HepG2 (cell line): Measurements from ENCODE around the gene STEAP3. TPM values are rescaled to one million over a fixed set of nuclear protein-coding genes. Genes with fewer than 3 reads are reported as not detected.

Source experiments
- CBX5 ChIP-seq: sonication (generic); formaldehyde crosslinking; IDR thresholded peaks from 2 replicates; pipeline ENCODE4 v1.4.0; 2020; ENCODE audit warnings: missing genetic modification reagents, borderline replicate concordance
- CREB1 ChIP-seq, 2 experiments: fragments of 450-650 bp in 1 of 2; IDR thresholded peaks; 2 replicates each; pipeline ENCODE4 v1.6.1; 2016 to 2017; ENCODE audit warnings: control low read depth in 1 of 2, mild to moderate bottlenecking in 1 of 2, missing compliant biosample characterization in 1 of 2, missing genetic modification characterization in 1 of 2
- LCORL ChIP-seq, 2 experiments: fragments of 450-650 bp in 1 of 2; sonication (generic) in 1 of 2; formaldehyde crosslinking in 1 of 2; IDR thresholded peaks; 2 replicates each; pipeline versions ENCODE4 v1.5.0 to v1.6.1; 2017 to 2020; ENCODE audit warnings: antibody characterized with exemption in 1 of 2, missing genetic modification reagents in 1 of 2
- MAFF ChIP-seq: IDR thresholded peaks from 2 replicates; pipeline ENCODE4 v1.6.1; 2011; ENCODE audit warnings: low read depth, low read length, improper control_type of control experiment
- MATR3 ChIP-seq: sonication (generic); formaldehyde crosslinking; IDR thresholded peaks from 2 replicates; pipeline ENCODE4 v1.4.0; 2020; ENCODE audit warnings: missing genetic modification reagents
- MED1 ChIP-seq: sonication (generic); formaldehyde crosslinking; IDR thresholded peaks from 2 replicates; pipeline ENCODE4 v1.4.0; 2020; ENCODE audit warnings: missing genetic modification reagents
- NFIB ChIP-seq: sonication (generic); formaldehyde crosslinking; IDR thresholded peaks from 2 replicates; pipeline ENCODE4 v1.9.0; 2021; ENCODE audit warnings: missing genetic modification reagents, mild to moderate bottlenecking, borderline replicate concordance
- NR2F6 ChIP-seq, 2 experiments: IDR thresholded peaks; 2 replicates each; pipeline ENCODE4 v1.6.1; 2016; ENCODE audit warnings: antibody characterized with exemption in 1 of 2, mild to moderate bottlenecking in 1 of 2
- RXRB ChIP-seq: IDR thresholded peaks from 2 replicates; pipeline ENCODE4 v1.6.1; 2016; ENCODE audit warnings: borderline replicate concordance, missing genetic modification reagents, missing compliant biosample characterization
- SCMH1 ChIP-seq: sonication (generic); formaldehyde crosslinking; IDR thresholded peaks from 2 replicates; pipeline ENCODE4 v1.9.0; 2021; ENCODE audit warnings: missing genetic modification reagents, mild to moderate bottlenecking, borderline replicate concordance
- TMF1 ChIP-seq: sonication (generic); formaldehyde crosslinking; IDR thresholded peaks from 2 replicates; pipeline ENCODE4 v1.8.1; 2022; ENCODE audit warnings: low read depth, missing genetic modification reagents
- ZBTB38 ChIP-seq: sonication (generic); formaldehyde crosslinking; IDR thresholded peaks from 2 replicates; pipeline ENCODE4 v1.5.1; 2020; ENCODE audit warnings: mild to moderate bottlenecking, missing genetic modification reagents
- ZFP1 ChIP-seq: IDR thresholded peaks from 2 replicates; pipeline ENCODE4 v1.6.1; 2016
- ZGPAT ChIP-seq: IDR thresholded peaks from 2 replicates; pipeline ENCODE4 v1.6.1; 2016; ENCODE audit warnings: mild to moderate bottlenecking
- ZNF441 ChIP-seq: sonication (generic); formaldehyde crosslinking; IDR thresholded peaks from 2 replicates; pipeline ENCODE4 v1.7.0; 2021; ENCODE audit warnings: missing genetic modification reagents, borderline replicate concordance
- ZNF589 ChIP-seq: sonication (generic); formaldehyde crosslinking; conservative IDR thresholded peaks from 2 replicates; pipeline ENCODE4 v1.8.0; 2022; ENCODE audit warnings: mild to moderate bottlenecking, moderate library complexity, missing genetic modification reagents
- ZNF768 ChIP-seq: sonication (generic); formaldehyde crosslinking; IDR thresholded peaks from 2 replicates; pipeline ENCODE4 v1.4.0; 2020; ENCODE audit warnings: missing genetic modification reagents
- ZNF841 ChIP-seq: sonication (generic); formaldehyde crosslinking; IDR thresholded peaks from 2 replicates; pipeline ENCODE4 v1.8.1; 2023; ENCODE audit warnings: missing genetic modification reagents, borderline replicate concordance
- ZNF850 ChIP-seq: sonication (generic); formaldehyde crosslinking; conservative IDR thresholded peaks from 2 replicates; pipeline ENCODE4 v1.9.0; 2021; ENCODE audit warnings: mild to moderate bottlenecking, missing genetic modification reagents
- ZSCAN20 ChIP-seq: sonication (generic); formaldehyde crosslinking; IDR thresholded peaks from 2 replicates; pipeline ENCODE4 v1.4.0; 2020; ENCODE audit warnings: missing genetic modification reagents, mild to moderate bottlenecking, borderline replicate concordance
- polyA plus RNA-seq, 8 experiments: library from polyadenylated mRNA; depleted of rRNA in 3 of 8; stranded (reverse) in 7 of 8; unstranded in 1 of 8; fragments of >200 nt; fragmentation: Illumina TruSeq in 4 of 8; extraction: Trizol in 4 of 8; gene quantifications; 2 replicates each; pipeline versions ENCODE4 v1.2.1 to v1.2.3, GENCODE V29; 2011 to 2016; ENCODE audit warnings: low read depth in 4 of 8, missing spikeins in 1 of 8, mixed read lengths in 1 of 8; ENCODE audit not compliant: insufficient read depth in 1 of 8
- total RNA-seq, 5 experiments: library from RNA; depleted of rRNA; stranded (reverse); fragments of >200 nt; fragmentation: Illumina TruSeq; extraction: Trizol; gene quantifications; 2 replicates each; pipeline ENCODE4 v1.2.3, GENCODE V29; 2016; ENCODE audit warnings: low read depth in 1 of 5
- TF ChIP-seq, protein P1 (sequence below): sonication (generic); formaldehyde crosslinking; IDR thresholded peaks from 2 replicates; pipeline ENCODE4 v1.5.1; 2020; ENCODE audit warnings: missing genetic modification reagents, mild to moderate bottlenecking, borderline replicate concordance
- TF ChIP-seq, protein P2 (sequence below): sonication (generic); formaldehyde crosslinking; IDR thresholded peaks from 2 replicates; pipeline ENCODE4 v1.5.1; 2020; ENCODE audit warnings: missing genetic modification reagents, mild to moderate bottlenecking, borderline replicate concordance

STEAP3 gene
- total and polyA plus RNA-seq, 2 of the 13 experiments (the other 11 are each of a cell fraction or from before 2014, with no cell fraction given) = 7.3 to 21.1 TPM

GRCh38 chr2:119223521-119224390 is at the start of gene STEAP3 (continued):
- 0 out of 2 replicates have a peak, but pooled peaks have one; percentile 31 for TF ChIP-seq ZNF589 (CRISPR knock-in tag)
- peak; percentile 31; the same call in 1 of the 2 replicates for TF ChIP-seq RXRB (CRISPR knock-in tag)
- peak; percentile 38; the same call in 1 of the 2 replicates for TF ChIP-seq ZNF768 (CRISPR knock-in tag)
- peak; percentile 14; the same call in 1 of the 2 replicates for TF ChIP-seq NR2F6 (IDR thresholded peaks at IDR 0.05)
- no peak for TF ChIP-seq NR2F6 (CRISPR knock-in tag; IDR thresholded peaks at IDR 0.05)
- TF ChIP-seq, protein P1, sequence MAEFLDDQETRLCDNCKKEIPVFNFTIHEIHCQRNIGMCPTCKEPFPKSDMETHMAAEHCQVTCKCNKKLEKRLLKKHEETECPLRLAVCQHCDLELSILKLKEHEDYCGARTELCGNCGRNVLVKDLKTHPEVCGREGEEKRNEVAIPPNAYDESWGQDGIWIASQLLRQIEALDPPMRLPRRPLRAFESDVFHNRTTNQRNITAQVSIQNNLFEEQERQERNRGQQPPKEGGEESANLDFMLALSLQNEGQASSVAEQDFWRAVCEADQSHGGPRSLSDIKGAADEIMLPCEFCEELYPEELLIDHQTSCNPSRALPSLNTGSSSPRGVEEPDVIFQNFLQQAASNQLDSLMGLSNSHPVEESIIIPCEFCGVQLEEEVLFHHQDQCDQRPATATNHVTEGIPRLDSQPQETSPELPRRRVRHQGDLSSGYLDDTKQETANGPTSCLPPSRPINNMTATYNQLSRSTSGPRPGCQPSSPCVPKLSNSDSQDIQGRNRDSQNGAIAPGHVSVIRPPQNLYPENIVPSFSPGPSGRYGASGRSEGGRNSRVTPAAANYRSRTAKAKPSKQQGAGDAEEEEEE = no peak
- no peak for TF ChIP-seq NFIB (CRISPR knock-in tag)
- no peak for TF ChIP-seq SCMH1 (CRISPR knock-in tag)
- peak; percentile 55; the same call in 1 of the 2 replicates for TF ChIP-seq ZGPAT
- no peak for TF ChIP-seq CREB1 (IDR thresholded peaks at IDR 0.05)
- no peak for TF ChIP-seq CREB1 (CRISPR knock-in tag; IDR thresholded peaks at IDR 0.05)
- TF ChIP-seq ZFP1 = no peak
- TF ChIP-seq CBX5 (CRISPR knock-in tag) = no peak
- TF ChIP-seq MED1 (CRISPR knock-in tag) = 0 out of 2 replicates have a peak, but pooled peaks have one; percentile 5
- TF ChIP-seq MATR3 (CRISPR knock-in tag) = no peak
- TF ChIP-seq MAFF = no peak
- TF ChIP-seq, protein P2, sequence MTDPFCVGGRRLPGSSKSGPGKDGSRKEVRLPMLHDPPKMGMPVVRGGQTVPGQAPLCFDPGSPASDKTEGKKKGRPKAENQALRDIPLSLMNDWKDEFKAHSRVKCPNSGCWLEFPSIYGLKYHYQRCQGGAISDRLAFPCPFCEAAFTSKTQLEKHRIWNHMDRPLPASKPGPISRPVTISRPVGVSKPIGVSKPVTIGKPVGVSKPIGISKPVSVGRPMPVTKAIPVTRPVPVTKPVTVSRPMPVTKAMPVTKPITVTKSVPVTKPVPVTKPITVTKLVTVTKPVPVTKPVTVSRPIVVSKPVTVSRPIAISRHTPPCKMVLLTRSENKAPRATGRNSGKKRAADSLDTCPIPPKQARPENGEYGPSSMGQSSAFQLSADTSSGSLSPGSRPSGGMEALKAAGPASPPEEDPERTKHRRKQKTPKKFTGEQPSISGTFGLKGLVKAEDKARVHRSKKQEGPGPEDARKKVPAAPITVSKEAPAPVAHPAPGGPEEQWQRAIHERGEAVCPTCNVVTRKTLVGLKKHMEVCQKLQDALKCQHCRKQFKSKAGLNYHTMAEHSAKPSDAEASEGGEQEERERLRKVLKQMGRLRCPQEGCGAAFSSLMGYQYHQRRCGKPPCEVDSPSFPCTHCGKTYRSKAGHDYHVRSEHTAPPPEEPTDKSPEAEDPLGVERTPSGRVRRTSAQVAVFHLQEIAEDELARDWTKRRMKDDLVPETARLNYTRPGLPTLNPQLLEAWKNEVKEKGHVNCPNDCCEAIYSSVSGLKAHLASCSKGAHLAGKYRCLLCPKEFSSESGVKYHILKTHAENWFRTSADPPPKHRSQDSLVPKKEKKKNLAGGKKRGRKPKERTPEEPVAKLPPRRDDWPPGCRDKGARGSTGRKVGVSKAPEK (CRISPR knock-in tag) = peak; percentile 76; the same call in 1 of the 2 replicates
- no peak for TF ChIP-seq LCORL (IDR thresholded peaks at IDR 0.05)
- peak; percentile 45; the same call in 1 of the 2 replicates for TF ChIP-seq LCORL (CRISPR knock-in tag; IDR thresholded peaks at IDR 0.05)
- no peak; the same call in 1 of the 2 replicates for TF ChIP-seq ZBTB38 (CRISPR knock-in tag)
- TF ChIP-seq ZSCAN20 (CRISPR knock-in tag) = no peak
- TF ChIP-seq ZNF841 (CRISPR knock-in tag) = 0 out of 2 replicates have a peak, but pooled peaks have one; percentile 25
- TF ChIP-seq TMF1 (CRISPR knock-in tag) = 0 out of 2 replicates have a peak, but pooled peaks have one; percentile 50
- TF ChIP-seq ZNF850 (CRISPR knock-in tag) = 0 out of 2 replicates have a peak, but pooled peaks have one; percentile 79
- peak; percentile 59; the same call in 1 of the 2 replicates for TF ChIP-seq ZNF441 (CRISPR knock-in tag)
